Cardiac muscle cell (in vitro differentiated cells and primary cell): ENCODE measurements around the gene ST6GALNAC5. TPM values are rescaled to one million over a fixed set of nuclear protein-coding genes. Genes with fewer than 3 reads are reported as not detected.

Experiments used
- DNase-seq, 2 donors: peaks; one replicate each; pipeline versions ENCODE4 v3.0.0 to v3.0.0-alpha.2; 2010 to 2017; ENCODE audit warnings: low read depth in 1 of 2, low spot score in 1 of 2
- H3K27ac ChIP-seq: fragments of 200-600 bp; sonication (generic); 2 replicates; pipeline ENCODE4 v1.5.1; 2016
- H3K27me3 ChIP-seq: fragments of 200-600 bp; sonication (generic); 2 replicates; pipeline ENCODE4 v1.6.0; 2016; ENCODE audit warnings: control low read depth
- H3K36me3 ChIP-seq: fragments of 200-600 bp; sonication (generic); 2 replicates; pipeline ENCODE4 v1.5.1; 2016; ENCODE audit warnings: control low read depth
- H3K4me1 ChIP-seq: fragments of 200-600 bp; sonication (generic); 2 replicates; pipeline ENCODE4 v1.8.1; 2017; ENCODE audit warnings: low read depth, mild to moderate bottlenecking, mixed run types
- H3K4me3 ChIP-seq: fragments of 200-600 bp; sonication (generic); 2 replicates; pipeline ENCODE4 v1.5.1; 2016; ENCODE audit warnings: mild to moderate bottlenecking
- H3K9me3 ChIP-seq: fragments of 200-600 bp; sonication (generic); 2 replicates; pipeline ENCODE4 v1.5.1; 2017; ENCODE audit warnings: low read depth, mild to moderate bottlenecking, control low read depth
- CTCF ChIP-seq: IDR thresholded peaks from 2 replicates; pipeline ENCODE4 v1.5.1; 2012; ENCODE audit warnings: low read depth, mild to moderate bottlenecking, low read length
- polyA plus RNA-seq: library from polyadenylated mRNA; unstranded; fragments of >200 nt; fragmentation: Nextera tagmentation; extraction: Ambion mirVana; gene quantifications from 2 replicates; pipeline ENCODE4 v1.2.1, GENCODE V29; 2016
- total RNA-seq: library from RNA; depleted of rRNA; stranded (reverse); fragments of >200 nt; gene quantifications from 2 replicates; pipeline ENCODE4 v1.2.3, GENCODE V29; 2016

The ST6GALNAC5 gene
- total and polyA plus RNA-seq, 2 experiments from 2014 or later: 1.5 to 4.0 TPM

- Histone ChIP-seq H3K4me3 (no peak overlapping the region), H3K9me3 (no peaks in the 10 kb centered on the region), H3K27me3 (no peaks in the 10 kb centered on the region), H3K36me3 (no peaks in the 10 kb centered on the region), H3K27ac (no peak overlapping the region), H3K4me1 (no peaks in the 10 kb centered on the region)
- DNase-seq: no peak
- TF ChIP-seq CTCF: no peak
Observed at GRCh38 chr1:77076759-77077158, 209.5 kb downstream of the ST6GALNAC5 start.

DNA sequence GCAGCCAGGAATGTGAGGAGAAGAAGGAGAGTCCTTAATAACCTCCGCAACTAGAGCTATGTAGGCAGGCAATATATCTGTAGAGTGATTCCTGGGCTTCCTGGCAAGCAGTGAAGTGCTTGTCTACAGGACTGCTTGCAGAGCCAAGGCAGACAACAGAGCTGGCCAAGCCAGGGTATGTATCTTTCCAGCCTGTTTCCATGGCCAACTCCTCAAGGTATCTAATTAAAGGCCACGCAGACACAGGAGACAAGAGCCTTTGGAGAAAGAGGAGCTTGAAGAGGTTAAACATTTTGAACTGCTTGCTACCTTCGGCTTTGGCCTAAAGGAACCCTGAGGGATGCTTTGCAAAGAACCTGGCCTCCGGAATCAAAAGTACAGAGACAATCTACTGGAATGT is 214.6 kb downstream of the ST6GALNAC5 start:
- Histone ChIP-seq H3K27me3 (no peaks in the 10 kb centered on the region), H3K4me3 (no peak overlapping the region), H3K9me3 (no peaks in the 10 kb centered on the region), H3K4me1 (no peaks in the 10 kb centered on the region), H3K27ac (no peak overlapping the region), H3K36me3 (no peaks in the 10 kb centered on the region)
- TF ChIP-seq CTCF: no peak
- DNase-seq: peak in 1 of 2 donors; percentile 26

- H3K36me3 ChIP-seq: no peaks in the 10 kb centered on the region
- no peak overlapping the region for H3K4me3 ChIP-seq
- DNase-seq: no peak
- H3K4me1 ChIP-seq: no peaks in the 10 kb centered on the region
- no peaks in the 10 kb centered on the region for H3K9me3 ChIP-seq
- no peaks in the 10 kb centered on the region for H3K27me3 ChIP-seq
- TF ChIP-seq CTCF: no peak
- no peak overlapping the region for H3K27ac ChIP-seq
Observed at GRCh38 chr1:77084457-77084856, 217.2 kb downstream of the ST6GALNAC5 start.

- no peaks in the 10 kb centered on the region for H3K36me3 ChIP-seq
- no peaks in the 10 kb centered on the region for H3K9me3 ChIP-seq
- H3K4me3 ChIP-seq: no peak overlapping the region
- no peaks in the 10 kb centered on the region for H3K27me3 ChIP-seq
- no peak for TF ChIP-seq CTCF
- H3K4me1 ChIP-seq: no peaks in the 10 kb centered on the region
- no peak for DNase-seq
- H3K27ac ChIP-seq: no peak overlapping the region
Observed at GRCh38 chr1:77085109-77085508, 217.8 kb downstream of the ST6GALNAC5 start.

DNA sequence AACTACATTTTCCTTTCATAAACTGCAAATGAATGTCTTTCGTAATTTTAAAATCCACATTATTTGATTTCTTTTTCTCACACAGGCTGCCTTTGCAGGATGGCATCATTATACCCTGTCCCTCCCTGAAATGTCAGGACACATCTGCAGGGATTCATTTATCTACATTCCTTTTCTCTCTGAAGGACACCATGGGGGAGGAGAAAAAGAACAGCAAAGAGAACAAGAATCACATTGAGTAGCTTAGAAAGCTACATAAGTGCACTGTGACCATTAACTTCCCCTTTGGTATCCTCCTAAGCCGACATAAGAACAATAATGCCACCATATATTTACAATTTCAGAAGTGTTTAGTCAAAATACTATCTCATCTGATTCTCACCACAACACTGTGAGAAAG is 222.5 kb downstream of the ST6GALNAC5 start:
- H3K4me1 ChIP-seq: peaks cover 3% of the 10 kb centered on the region
- no peak overlapping the region for H3K27ac ChIP-seq
- H3K27me3 ChIP-seq: no peaks in the 10 kb centered on the region
- DNase-seq: no peak
- H3K9me3 ChIP-seq: no peaks in the 10 kb centered on the region
- no peaks in the 10 kb centered on the region for H3K36me3 ChIP-seq
- H3K4me3 ChIP-seq: no peak overlapping the region
- TF ChIP-seq CTCF: no peak

- Histone ChIP-seq H3K36me3 (no peaks in the 10 kb centered on the region), H3K27ac (no peak overlapping the region), H3K27me3 (no peaks in the 10 kb centered on the region), H3K4me3 (no peak overlapping the region), H3K9me3 (no peaks in the 10 kb centered on the region), H3K4me1 (peaks cover 3% of the 10 kb centered on the region)
- no peak for DNase-seq
- TF ChIP-seq CTCF: no peak
Observed at GRCh38 chr1:77095236-77095635, 228.0 kb downstream of the ST6GALNAC5 start.
